OCI-LY7 (cell line): ENCODE data around the gene ABHD17A. TPM values are rescaled to one million over a fixed set of nuclear protein-coding genes. Genes with fewer than 3 reads are reported as not detected.

Experiments
- BruUV-seq: library from RNA; stranded (reverse); fragments of 400-500 nt; replicated peaks from 2 replicates; lab custom pipeline; 2021; lab: Mats Ljungman, UMichigan
- CTCF ChIA-PET: fragments of 300-600 bp; sonication (Branson Sonifier 250); formaldehyde crosslinking; loops from one replicate; lab custom pipeline; 2022; ENCODE audit warnings: antibody characterized with exemption; ENCODE audit not compliant: unreplicated experiment; lab: Charles Lee
- POLR2A ChIA-PET: fragments of 300-600 bp; sonication (Branson Sonifier 250); formaldehyde crosslinking; loops from one replicate; lab custom pipeline; 2022; ENCODE audit warnings: antibody characterized with exemption; lab: Charles Lee
- DNase-seq: peaks from one replicate; pipeline ENCODE4 v3.0.0-alpha.2; 2015; ENCODE audit warnings: low spot score
- H2AFZ ChIP-seq: fragments of 200-600 bp; sonication (generic), shearing (Covaris generic); 2 replicates; pipeline ENCODE4 v1.6.1; 2014; ENCODE audit warnings: mild to moderate bottlenecking, antibody characterized with exemption, low read length, moderate library complexity
- H3K27ac ChIP-seq: fragments of 200-600 bp; sonication (generic); 2 replicates; pipeline ENCODE4 v1.5.1; 2014; ENCODE audit warnings: mixed run types, low read depth, mild to moderate bottlenecking, moderate library complexity, low read length, inconsistent platforms; ENCODE audit not compliant: poor library complexity, severe bottlenecking
- H3K36me3 ChIP-seq: fragments of 200-600 bp; sonication (generic); 2 replicates; pipeline ENCODE4 v1.6.1; 2014; ENCODE audit warnings: mild to moderate bottlenecking, antibody characterized with exemption, low read length, moderate library complexity, mixed read lengths; ENCODE audit not compliant: insufficient read depth
- H3K4me1 ChIP-seq: fragments of 200-600 bp; sonication (generic); 2 replicates; pipeline ENCODE4 v1.5.1; 2014; ENCODE audit warnings: mild to moderate bottlenecking, low read length; ENCODE audit not compliant: insufficient read depth, poor library complexity, severe bottlenecking
- H3K4me2 ChIP-seq: fragments of 200-600 bp; sonication (generic); 2 replicates; pipeline ENCODE4 v1.6.1; 2014; ENCODE audit warnings: mild to moderate bottlenecking, low read length
- H3K4me3 ChIP-seq: fragments of 200-600 bp; sonication (generic); 2 replicates; pipeline ENCODE4 v1.5.1; 2014; ENCODE audit warnings: mild to moderate bottlenecking, low read depth, low read length; ENCODE audit not compliant: poor library complexity, severe bottlenecking
- H3K79me2 ChIP-seq: fragments of 200-600 bp; sonication (generic); 2 replicates; pipeline ENCODE4 v1.6.1; 2016; ENCODE audit warnings: low read depth, mild to moderate bottlenecking, low read length, moderate library complexity, mixed read lengths; ENCODE audit not compliant: insufficient read depth
- H3K9me2 ChIP-seq: fragments of 200-600 bp; sonication (generic); 2 replicates; pipeline ENCODE4 v1.6.1; 2016; ENCODE audit warnings: mild to moderate bottlenecking, low read length, mixed read lengths; ENCODE audit not compliant: insufficient read depth
- H3K9me3 ChIP-seq: fragments of 200-600 bp; sonication (generic); 2 replicates; pipeline ENCODE4 v1.6.1; 2014; ENCODE audit warnings: mild to moderate bottlenecking, mixed run types, low read length, mixed read lengths
- H4K20me1 ChIP-seq: fragments of 200-600 bp; sonication (generic); 2 replicates; pipeline ENCODE4 v1.6.1; 2014; ENCODE audit warnings: mild to moderate bottlenecking, antibody characterized with exemption, low read length, moderate library complexity, mixed read lengths; ENCODE audit not compliant: insufficient read depth
- EZH2phosphoT487 ChIP-seq: fragments of 200-600 bp; sonication (generic); IDR thresholded peaks from 2 replicates; pipeline ENCODE4 v1.6.1; 2018; ENCODE audit warnings: low read depth, borderline replicate concordance, mild to moderate bottlenecking, mixed run types, antibody characterized with exemption, low read length, moderate library complexity, mixed read lengths
- intact Hi-C: fragments of 100-400 bp; cut with micrococcal nuclease; formaldehyde crosslinking; loops from one replicate; pipeline ENCODE4 v1.10.0; 2022; ENCODE audit not compliant: unreplicated experiment
- total RNA-seq, 2 experiments: library from RNA; depleted of rRNA in 1 of 2; stranded (reverse); fragments of >200 nt in 1 of 2; shearing (Covaris generic) in 1 of 2; gene quantifications; 2 replicates each; pipeline ENCODE4 v1.2.3, GENCODE V29; 2014 to 2022
- TF ChIP-seq, protein P1 (sequence below): fragments of 200-600 bp; sonication (generic); conservative IDR thresholded peaks from 2 replicates; pipeline ENCODE4 v1.5.1; 2014; ENCODE audit warnings: mild to moderate bottlenecking, antibody characterized with exemption, low read length, moderate library complexity, mixed read lengths

The ABHD17A gene
- total RNA-seq, 2 experiments from 2014 or later: 71.3 to 130 TPM

DNA sequence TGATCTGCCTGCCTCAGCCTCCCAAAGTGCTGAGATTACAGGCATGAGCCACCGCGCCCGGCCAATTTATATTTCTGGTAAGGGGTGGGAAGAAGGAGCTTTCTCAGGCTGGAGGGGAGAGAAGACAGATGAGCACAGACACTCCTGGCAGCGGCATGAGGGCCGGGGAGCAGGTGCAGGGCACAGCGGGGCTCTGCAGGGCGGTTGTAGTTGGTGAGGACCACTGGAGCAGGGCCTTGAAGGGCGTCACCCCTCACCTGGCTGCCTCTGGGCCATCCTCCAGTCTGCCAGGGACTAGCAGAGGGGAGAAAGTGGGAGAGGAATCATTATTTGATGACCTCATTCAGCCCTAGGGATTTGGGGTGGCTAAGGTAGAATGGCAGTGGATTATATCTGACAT lies 47.1 kb upstream of the ABHD17A start:
- no peak for DNase-seq
- no peaks in the 10 kb centered on the region for H4K20me1 ChIP-seq
- POLR2A ChIA-PET: no interaction called here
- H3K4me3 ChIP-seq: no peak overlapping the region
- TF ChIP-seq EZH2phosphoT487: no peak
- TF ChIP-seq, protein P1, sequence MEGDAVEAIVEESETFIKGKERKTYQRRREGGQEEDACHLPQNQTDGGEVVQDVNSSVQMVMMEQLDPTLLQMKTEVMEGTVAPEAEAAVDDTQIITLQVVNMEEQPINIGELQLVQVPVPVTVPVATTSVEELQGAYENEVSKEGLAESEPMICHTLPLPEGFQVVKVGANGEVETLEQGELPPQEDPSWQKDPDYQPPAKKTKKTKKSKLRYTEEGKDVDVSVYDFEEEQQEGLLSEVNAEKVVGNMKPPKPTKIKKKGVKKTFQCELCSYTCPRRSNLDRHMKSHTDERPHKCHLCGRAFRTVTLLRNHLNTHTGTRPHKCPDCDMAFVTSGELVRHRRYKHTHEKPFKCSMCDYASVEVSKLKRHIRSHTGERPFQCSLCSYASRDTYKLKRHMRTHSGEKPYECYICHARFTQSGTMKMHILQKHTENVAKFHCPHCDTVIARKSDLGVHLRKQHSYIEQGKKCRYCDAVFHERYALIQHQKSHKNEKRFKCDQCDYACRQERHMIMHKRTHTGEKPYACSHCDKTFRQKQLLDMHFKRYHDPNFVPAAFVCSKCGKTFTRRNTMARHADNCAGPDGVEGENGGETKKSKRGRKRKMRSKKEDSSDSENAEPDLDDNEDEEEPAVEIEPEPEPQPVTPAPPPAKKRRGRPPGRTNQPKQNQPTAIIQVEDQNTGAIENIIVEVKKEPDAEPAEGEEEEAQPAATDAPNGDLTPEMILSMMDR: no peak
- H3K36me3 ChIP-seq: no peaks in the 10 kb centered on the region
- CTCF ChIA-PET: interaction anchor here (0.6 kb wide), 1 partner anchor 157 kb away, joined by 4 read pairs; no protein-coding TSS in a partner anchor
- H3K4me1 ChIP-seq: peaks cover 13% of the 10 kb centered on the region
- H3K9me3 ChIP-seq: peaks cover 6% of the 10 kb centered on the region
- H3K9me2 ChIP-seq: no peaks in the 10 kb centered on the region
- BruUV-seq: no TSS peak
- H3K79me2 ChIP-seq: no peaks in the 10 kb centered on the region
- intact Hi-C loops: no loop called here
- H3K27ac ChIP-seq: no peak overlapping the region
- no peak overlapping the region for H2AFZ ChIP-seq
- no peak overlapping the region for H3K4me2 ChIP-seq

DNA sequence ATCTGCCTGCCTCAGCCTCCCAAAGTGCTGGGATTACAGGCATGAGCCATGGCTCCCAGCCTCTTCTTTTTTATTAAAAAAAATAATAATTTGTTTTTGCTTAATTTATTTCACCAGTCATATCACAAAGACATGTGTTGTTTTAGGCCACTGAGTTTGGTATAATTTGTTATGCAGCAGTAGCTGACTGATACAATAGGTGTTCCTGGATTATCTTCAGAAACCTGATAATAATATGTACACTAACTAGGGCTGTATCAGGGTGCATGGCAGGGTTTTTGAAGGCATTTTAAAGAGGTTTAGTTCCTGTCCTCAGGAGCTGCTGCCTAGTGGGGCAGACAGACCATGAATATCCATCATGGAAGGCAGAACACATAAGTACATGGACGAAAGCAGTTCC lies 46.1 kb upstream of the ABHD17A start:
- Histone ChIP-seq H3K4me2 (no peak overlapping the region), H3K9me2 (no peaks in the 10 kb centered on the region), H3K36me3 (no peaks in the 10 kb centered on the region), H3K9me3 (peaks cover 6% of the 10 kb centered on the region), H4K20me1 (no peaks in the 10 kb centered on the region), H3K4me3 (no peak overlapping the region), H2AFZ (no peak overlapping the region), H3K79me2 (no peaks in the 10 kb centered on the region), H3K27ac (no peak overlapping the region), H3K4me1 (peaks cover 13% of the 10 kb centered on the region)
- no TSS peak for BruUV-seq
- TF ChIP-seq, protein P1: no peak
- TF ChIP-seq EZH2phosphoT487: no peak
- POLR2A ChIA-PET: no interaction called here
- intact Hi-C loops: no loop called here
- DNase-seq: no peak
- CTCF ChIA-PET: no interaction called here

DNA sequence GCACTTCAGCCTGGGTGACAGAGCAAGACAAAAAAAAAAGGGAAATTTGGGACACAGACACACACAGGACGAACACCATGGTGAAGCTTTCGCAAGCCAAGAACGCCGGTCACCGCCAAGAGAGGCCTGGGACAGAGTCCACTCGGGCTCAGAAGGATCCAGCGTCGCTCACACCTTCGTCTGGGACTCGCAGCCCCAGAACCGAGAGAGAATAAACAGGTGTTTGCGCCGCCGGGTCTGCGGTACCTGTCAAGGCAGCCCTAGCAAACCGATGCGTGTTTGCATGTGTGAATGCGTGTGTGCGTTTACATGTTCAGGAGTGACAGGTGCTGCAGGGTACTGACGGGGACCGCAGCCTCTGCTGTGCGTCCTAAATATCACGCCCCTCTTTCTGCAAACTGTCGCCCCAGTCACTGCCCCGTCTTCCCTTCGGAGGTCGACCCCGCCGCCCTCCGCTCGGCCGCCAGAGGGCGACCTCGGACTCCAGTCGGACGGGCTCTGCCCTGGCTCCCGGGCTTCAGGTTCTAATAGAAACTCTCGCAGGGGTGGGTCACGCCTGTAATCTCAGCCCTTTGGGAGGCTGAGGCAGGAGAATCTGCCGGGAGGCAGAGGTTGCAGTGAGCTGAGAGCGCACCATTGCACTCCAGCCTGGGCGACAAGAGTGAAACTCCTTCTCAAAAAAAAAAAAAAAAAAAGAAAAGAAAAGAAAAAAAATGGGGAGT lies 43.9 kb upstream of the ABHD17A start:
- H3K4me3 ChIP-seq: peak overlapping the region; percentile 10
- peaks cover 13% of the 10 kb centered on the region for H3K4me1 ChIP-seq
- H4K20me1 ChIP-seq: no peaks in the 10 kb centered on the region
- ChIA-PET CTCF (no interaction called here), POLR2A (no interaction called here)
- no peaks in the 10 kb centered on the region for H3K79me2 ChIP-seq
- peaks cover 12% of the 10 kb centered on the region for H3K36me3 ChIP-seq
- intact Hi-C loops: loop anchor here (2.0 kb wide), 1 partner anchor 24 kb away; the partner anchor contains the start of genes ADAT3 and SCAMP4
- DNase-seq: peak; percentile 89
- TF ChIP-seq, protein P1: peak; percentile 89
- TF ChIP-seq EZH2phosphoT487: no peak
- H3K9me3 ChIP-seq: peaks cover 6% of the 10 kb centered on the region; the same call in 1 of the 2 replicates
- no TSS peak for BruUV-seq
- no peak overlapping the region for H3K27ac ChIP-seq
- peak overlapping the region; percentile 49 for H3K4me2 ChIP-seq
- H3K9me2 ChIP-seq: no peaks in the 10 kb centered on the region
- H2AFZ ChIP-seq: no peak overlapping the region
